Glutamatergic neuron (in vitro differentiated cells): ENCODE measurements around the gene STK11. TPM values are rescaled to one million over a fixed set of nuclear protein-coding genes. Genes with fewer than 3 reads are reported as not detected.
A peak's percentile ranks its signal among the peaks of the same experiment; 100 is the strongest.

Source experiments
- DNase-seq: peaks from one replicate; pipeline ENCODE4 v3.0.0; 2022
- H3K27ac Mint-ChIP-seq: one replicate; pipeline ENCODE4 v1.8.0; 2020; ENCODE audit warnings: mild to moderate bottlenecking, mixed read lengths, inconsistent platforms; ENCODE audit not compliant: unreplicated experiment
- H3K27me3 Mint-ChIP-seq: one replicate; pipeline ENCODE4 v1.8.0; 2020; ENCODE audit warnings: mild to moderate bottlenecking, moderate library complexity, mixed read lengths, inconsistent platforms; ENCODE audit not compliant: unreplicated experiment
- H3K36me3 Mint-ChIP-seq: one replicate; pipeline ENCODE4 v1.8.0; 2020; ENCODE audit warnings: mild to moderate bottlenecking, mixed read lengths, inconsistent platforms; ENCODE audit not compliant: unreplicated experiment
- H3K4me1 Mint-ChIP-seq: one replicate; pipeline ENCODE4 v1.8.0; 2020; ENCODE audit warnings: mild to moderate bottlenecking, low read depth, mixed read lengths, inconsistent platforms; ENCODE audit not compliant: unreplicated experiment
- H3K4me3 Mint-ChIP-seq: one replicate; pipeline ENCODE4 v1.8.0; 2020; ENCODE audit warnings: mild to moderate bottlenecking, mixed read lengths, inconsistent platforms; ENCODE audit not compliant: unreplicated experiment
- H3K9me3 Mint-ChIP-seq: one replicate; pipeline ENCODE4 v1.8.0; 2020; ENCODE audit warnings: mild to moderate bottlenecking, moderate library complexity, mixed read lengths, inconsistent platforms; ENCODE audit not compliant: unreplicated experiment
- total RNA-seq: library from RNA; stranded (reverse); fragmentation: NEBNext Ultra II Directional; extraction: Animal tissue kit (Norgen Biotek cat#: 25700); gene quantifications from one replicate; pipeline ENCODE4 v1.2.1, GENCODE V29; 2021; ENCODE audit not compliant: unreplicated experiment
- TF ChIP-seq, protein P1 (sequence below): fragments of 200-600 bp; sonication (generic); IDR thresholded peaks from one replicate; pipeline ENCODE4 v1.5.0; 2021; ENCODE audit not compliant: partially characterized antibody, unreplicated experiment

STK11 gene
- total RNA-seq, 1 donor from 2014 or later = 48.2 TPM

DNA sequence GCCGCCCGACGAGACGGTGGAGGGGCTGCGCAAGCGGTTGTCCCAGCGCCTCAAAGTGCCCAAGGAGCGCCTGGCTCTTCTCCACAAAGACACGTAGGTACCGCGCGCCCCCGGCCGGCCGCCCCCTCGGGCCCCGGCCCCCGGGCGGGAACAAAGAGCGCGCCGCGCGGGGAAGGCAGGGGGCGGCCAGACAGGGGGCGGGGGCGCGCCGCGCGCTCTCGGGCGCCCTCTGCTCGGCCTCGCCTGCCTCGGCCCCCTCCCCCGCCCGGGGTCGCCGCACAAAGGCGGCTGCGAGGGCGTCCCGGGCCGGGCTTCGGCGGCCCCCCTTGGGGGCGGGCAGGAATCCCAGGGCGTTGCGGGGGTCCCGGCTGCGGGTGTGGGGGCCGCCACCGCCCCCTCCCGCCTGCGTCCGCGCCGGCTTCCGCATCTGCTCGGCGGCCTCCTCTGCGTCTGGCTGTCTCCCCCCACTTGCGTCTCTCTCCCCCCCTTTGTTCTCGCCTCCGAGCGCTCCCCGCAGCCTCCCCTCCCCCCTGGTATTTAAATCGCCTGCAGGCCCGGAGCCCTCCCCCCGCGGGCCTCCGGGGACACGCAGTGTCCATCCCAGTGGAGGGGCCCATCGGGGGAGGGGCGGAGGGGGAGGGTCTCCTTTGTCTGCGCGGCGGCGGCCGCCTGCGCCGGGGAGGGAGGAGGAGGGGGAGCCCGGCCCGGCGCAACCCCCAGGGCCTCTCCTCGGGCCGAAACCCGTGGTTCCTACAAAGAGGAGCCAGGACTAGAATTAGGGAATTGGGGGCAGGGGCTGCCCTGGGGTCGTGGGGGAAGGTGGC is 45.1 kb downstream of the STK11 start:
- TF ChIP-seq, protein P1, sequence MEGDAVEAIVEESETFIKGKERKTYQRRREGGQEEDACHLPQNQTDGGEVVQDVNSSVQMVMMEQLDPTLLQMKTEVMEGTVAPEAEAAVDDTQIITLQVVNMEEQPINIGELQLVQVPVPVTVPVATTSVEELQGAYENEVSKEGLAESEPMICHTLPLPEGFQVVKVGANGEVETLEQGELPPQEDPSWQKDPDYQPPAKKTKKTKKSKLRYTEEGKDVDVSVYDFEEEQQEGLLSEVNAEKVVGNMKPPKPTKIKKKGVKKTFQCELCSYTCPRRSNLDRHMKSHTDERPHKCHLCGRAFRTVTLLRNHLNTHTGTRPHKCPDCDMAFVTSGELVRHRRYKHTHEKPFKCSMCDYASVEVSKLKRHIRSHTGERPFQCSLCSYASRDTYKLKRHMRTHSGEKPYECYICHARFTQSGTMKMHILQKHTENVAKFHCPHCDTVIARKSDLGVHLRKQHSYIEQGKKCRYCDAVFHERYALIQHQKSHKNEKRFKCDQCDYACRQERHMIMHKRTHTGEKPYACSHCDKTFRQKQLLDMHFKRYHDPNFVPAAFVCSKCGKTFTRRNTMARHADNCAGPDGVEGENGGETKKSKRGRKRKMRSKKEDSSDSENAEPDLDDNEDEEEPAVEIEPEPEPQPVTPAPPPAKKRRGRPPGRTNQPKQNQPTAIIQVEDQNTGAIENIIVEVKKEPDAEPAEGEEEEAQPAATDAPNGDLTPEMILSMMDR = no peak
- Mint-ChIP-seq H3K36me3 (no peaks in the 10 kb centered on the region), H3K4me3 (peak overlapping the region; percentile 94), H3K9me3 (peaks cover 12% of the 10 kb centered on the region), H3K27me3 (peaks cover 10% of the 10 kb centered on the region), H3K27ac (peak overlapping the region; percentile 94), H3K4me1 (peaks cover 8% of the 10 kb centered on the region)
- DNase-seq = peak; percentile 95

DNA sequence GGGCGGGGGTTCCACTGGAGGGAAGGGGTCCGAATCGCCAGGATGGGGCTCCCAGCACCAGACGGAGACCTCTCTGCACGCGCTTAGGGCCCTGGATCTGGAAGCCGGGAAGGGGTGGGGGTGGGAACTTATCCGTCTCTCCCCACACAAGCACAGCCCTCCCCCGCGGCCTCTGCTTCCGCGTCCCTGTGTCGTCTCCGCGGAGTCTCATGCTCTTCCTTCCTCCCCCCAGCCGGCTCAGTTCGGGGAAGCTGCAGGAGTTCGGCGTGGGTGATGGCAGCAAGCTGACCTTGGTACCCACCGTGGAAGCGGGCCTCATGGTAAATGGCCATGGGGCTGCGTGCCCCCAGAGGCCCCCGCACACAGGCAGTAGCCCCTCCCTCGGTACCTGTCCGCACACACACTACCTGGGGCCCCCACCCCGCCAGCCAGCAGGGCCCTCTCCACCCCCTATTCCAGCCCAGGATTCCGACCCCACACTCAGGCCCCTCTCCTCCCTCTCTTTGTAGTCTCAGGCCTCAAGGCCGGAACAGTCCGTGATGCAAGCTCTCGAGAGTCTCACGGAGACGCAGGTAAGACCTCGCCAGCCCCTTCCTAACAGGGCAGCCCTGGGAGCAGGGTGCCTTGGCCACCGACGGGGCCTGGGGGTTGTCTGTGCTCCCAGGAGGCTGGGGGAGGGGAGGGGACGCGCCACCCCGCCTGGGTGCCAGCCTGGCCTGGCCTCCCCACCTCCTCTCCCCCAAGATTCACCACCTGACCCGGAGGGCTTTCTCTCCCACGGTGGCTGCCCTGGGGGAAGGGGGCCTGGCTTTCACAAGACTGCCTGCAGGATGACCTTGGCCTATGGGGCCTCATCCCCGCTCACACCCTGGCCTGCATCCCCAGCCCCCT is 46.0 kb downstream of the STK11 start:
- H3K9me3 Mint-ChIP-seq = peaks cover 18% of the 10 kb centered on the region

DNA sequence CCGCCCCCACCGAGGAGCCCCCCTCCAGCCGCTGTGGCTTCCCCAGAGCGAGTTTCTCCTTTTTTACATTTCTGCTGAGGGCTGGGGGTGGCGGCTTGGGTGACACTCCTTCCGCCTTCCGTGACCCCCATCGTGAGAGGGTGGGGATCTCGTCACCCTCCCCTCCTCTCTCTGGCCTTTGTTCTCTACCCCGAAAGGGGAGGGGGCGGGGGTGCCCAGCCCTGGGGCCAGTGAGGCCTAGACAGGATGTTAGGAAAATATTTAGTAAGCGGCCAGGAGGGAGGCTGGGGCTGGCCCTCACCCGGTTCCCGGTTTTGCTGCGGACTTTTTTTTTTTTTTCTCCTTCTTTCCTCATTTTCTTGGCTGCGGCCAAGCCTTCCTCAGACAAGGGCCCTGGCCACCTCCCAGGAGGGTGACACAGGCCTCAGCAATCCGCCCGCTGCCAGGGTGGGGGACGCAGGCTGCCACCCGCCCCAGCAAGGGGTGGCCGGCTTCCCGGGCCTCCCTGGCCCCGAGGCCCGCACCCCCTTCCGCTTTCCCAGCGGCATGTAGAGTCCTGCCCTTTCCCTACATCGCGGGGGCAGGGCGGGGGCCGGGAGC is 46.7 kb downstream of the STK11 start:
- Mint-ChIP-seq H3K9me3 (peaks cover 19% of the 10 kb centered on the region), H3K27me3 (peaks cover 11% of the 10 kb centered on the region), H3K4me3 (peak overlapping the region; percentile 94), H3K4me1 (peaks cover 6% of the 10 kb centered on the region), H3K27ac (peak overlapping the region; percentile 94), H3K36me3 (no peaks in the 10 kb centered on the region)
- DNase-seq = no peak
- TF ChIP-seq, protein P1 = no peak

More for the DNA sequence above, 46.0 kb downstream of the STK11 start:
- Mint-ChIP-seq H3K4me3 (peak overlapping the region; percentile 94), H3K36me3 (no peaks in the 10 kb centered on the region), H3K27ac (peak overlapping the region; percentile 94), H3K4me1 (peaks cover 6% of the 10 kb centered on the region), H3K27me3 (peaks cover 10% of the 10 kb centered on the region)
- DNase-seq = no peak
- TF ChIP-seq, protein P1 = no peak

DNA sequence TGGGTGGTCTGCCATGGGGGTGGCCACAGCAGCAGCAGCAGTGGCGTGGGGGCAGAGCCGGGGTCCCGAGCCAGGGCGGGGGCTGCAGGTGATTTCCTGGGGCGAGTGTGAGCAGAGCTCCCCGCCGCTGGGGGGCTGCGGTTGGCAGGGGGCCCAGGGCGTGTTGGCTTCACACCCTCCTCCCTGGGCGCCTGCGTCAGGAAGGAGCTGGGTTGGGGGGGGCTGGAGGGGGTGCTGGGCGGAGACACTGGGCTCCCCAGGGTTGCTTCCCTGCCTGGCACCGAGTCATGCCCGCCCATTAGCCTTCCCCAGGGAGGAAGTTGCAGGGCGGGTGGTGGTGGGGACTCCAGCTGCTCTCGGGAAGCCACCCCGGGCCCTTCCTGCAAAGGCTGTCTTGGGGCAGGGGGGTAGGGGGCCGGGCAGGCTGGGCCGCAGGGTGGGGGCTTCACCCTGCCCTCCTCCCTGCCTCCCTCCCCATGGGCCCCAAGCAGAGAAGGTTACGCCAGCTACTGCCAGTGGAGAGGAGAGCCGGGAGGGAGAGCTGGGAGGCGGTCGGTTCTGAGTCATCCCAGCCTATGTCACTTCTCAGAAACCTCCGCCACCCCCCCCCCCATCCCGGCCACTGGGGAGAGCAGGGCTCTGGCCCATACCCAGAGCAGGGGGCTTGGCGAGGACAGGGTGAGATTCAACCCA is 47.4 kb downstream of the STK11 start:
- DNase-seq = no peak
- Mint-ChIP-seq H3K9me3 (peaks cover 24% of the 10 kb centered on the region), H3K36me3 (no peaks in the 10 kb centered on the region), H3K27ac (no peak overlapping the region), H3K4me1 (peaks cover 11% of the 10 kb centered on the region), H3K27me3 (peaks cover 16% of the 10 kb centered on the region), H3K4me3 (peak overlapping the region; percentile 57)
- TF ChIP-seq, protein P1 = no peak
